ENCODE measurements around the gene GAK.

Gene GAK

GRCh38 chr4:877502-877901, 54.6 kb downstream of the GAK start:
- TF ChIP-seq TAF1 (IDR thresholded peaks at IDR 0.05; ENCODE audit: borderline replicate concordance, insufficient read depth, low read length) (no peak), REST (IDR thresholded peaks at IDR 0.05; ENCODE audit: insufficient read depth in 1 of 2, low read depth in 2 of 2, low read length in 2 of 2) (no peak), POLR2AphosphoS5 (IDR thresholded peaks at IDR 0.05; ENCODE audit: low read depth, low read length) (no peak), SIN3A (IDR thresholded peaks at IDR 0.05; ENCODE audit: borderline replicate concordance, insufficient read depth, low read length) (no peak), FOXP2 (optimal IDR thresholded peaks at IDR 0.05; ENCODE audit: borderline replicate concordance, extremely low read depth, extremely low read length, insufficient read depth) (no peak)

- TF ChIP-seq SIN3A (IDR thresholded peaks at IDR 0.05; ENCODE audit: borderline replicate concordance, insufficient read depth, low read length) (no peak), POLR2AphosphoS5 (IDR thresholded peaks at IDR 0.05; ENCODE audit: low read depth, low read length) (no peak), FOXP2 (optimal IDR thresholded peaks at IDR 0.05; ENCODE audit: borderline replicate concordance, extremely low read depth, extremely low read length, insufficient read depth) (no peak), TAF1 (IDR thresholded peaks at IDR 0.05; ENCODE audit: borderline replicate concordance, insufficient read depth, low read length) (no peak), REST (IDR thresholded peaks at IDR 0.05; ENCODE audit: insufficient read depth in 1 of 2, low read depth in 2 of 2, low read length in 2 of 2) (no peak)
Measured at GRCh38 chr4:876780-877179, 55.3 kb downstream of the GAK start.

GRCh38 chr4:875818-876423, 56.2 kb downstream of the GAK start:
- TF ChIP-seq SIN3A (IDR thresholded peaks at IDR 0.05; ENCODE audit: borderline replicate concordance, insufficient read depth, low read length) (no peak), FOXP2 (optimal IDR thresholded peaks at IDR 0.05; ENCODE audit: borderline replicate concordance, extremely low read depth, extremely low read length, insufficient read depth) (no peak), TAF1 (IDR thresholded peaks at IDR 0.05; ENCODE audit: borderline replicate concordance, insufficient read depth, low read length) (no peak), POLR2AphosphoS5 (IDR thresholded peaks at IDR 0.05; ENCODE audit: low read depth, low read length) (no peak), REST (IDR thresholded peaks at IDR 0.05; ENCODE audit: insufficient read depth in 1 of 2, low read depth in 2 of 2, low read length in 2 of 2) (no peak)

GRCh38 chr4:874971-875817, 56.9 kb downstream of the GAK start:
- TF ChIP-seq TAF1 (IDR thresholded peaks at IDR 0.05; ENCODE audit: borderline replicate concordance, insufficient read depth, low read length) = no peak
- no peak for TF ChIP-seq POLR2AphosphoS5 (IDR thresholded peaks at IDR 0.05; ENCODE audit: low read depth, low read length)
- no peak for TF ChIP-seq FOXP2 (optimal IDR thresholded peaks at IDR 0.05; ENCODE audit: borderline replicate concordance, extremely low read depth, extremely low read length, insufficient read depth)
- no peak for TF ChIP-seq REST (IDR thresholded peaks at IDR 0.05; ENCODE audit: insufficient read depth in 1 of 2, low read depth in 2 of 2, low read length in 2 of 2)
- no peak for TF ChIP-seq SIN3A (IDR thresholded peaks at IDR 0.05; ENCODE audit: borderline replicate concordance, insufficient read depth, low read length)
